GM21723 (cell line): ENCODE data around the gene SFT2D2.

ENCODE experiments used
- ATAC-seq: cut with Tn5 transposase; IDR thresholded peaks from one replicate; pipeline ENCODE4 v1.9.1; 2021; ENCODE audit warnings: mild to moderate bottlenecking, moderate library complexity; ENCODE audit not compliant: unreplicated experiment

The SFT2D2 gene

DNA sequence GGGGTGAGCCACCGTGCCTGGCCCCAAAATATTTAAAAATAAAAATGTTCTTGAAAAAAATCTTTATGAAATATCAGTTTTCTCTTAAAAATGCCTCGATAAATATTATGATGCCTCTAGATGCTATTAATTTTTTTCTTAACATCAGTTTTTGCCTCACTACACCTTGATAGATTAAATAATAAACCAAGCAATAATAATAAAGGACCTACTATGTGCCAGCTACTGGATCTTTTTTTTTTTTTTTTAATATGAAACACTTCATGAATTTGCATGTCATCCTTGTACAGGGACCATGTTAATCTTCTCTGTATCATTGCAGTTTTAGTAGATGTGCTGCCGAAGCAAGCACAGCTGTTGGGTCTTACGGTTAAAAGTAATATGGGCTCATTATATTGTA is 37.3 kb downstream of the SFT2D2 start:
- ATAC-seq = no peak

DNA sequence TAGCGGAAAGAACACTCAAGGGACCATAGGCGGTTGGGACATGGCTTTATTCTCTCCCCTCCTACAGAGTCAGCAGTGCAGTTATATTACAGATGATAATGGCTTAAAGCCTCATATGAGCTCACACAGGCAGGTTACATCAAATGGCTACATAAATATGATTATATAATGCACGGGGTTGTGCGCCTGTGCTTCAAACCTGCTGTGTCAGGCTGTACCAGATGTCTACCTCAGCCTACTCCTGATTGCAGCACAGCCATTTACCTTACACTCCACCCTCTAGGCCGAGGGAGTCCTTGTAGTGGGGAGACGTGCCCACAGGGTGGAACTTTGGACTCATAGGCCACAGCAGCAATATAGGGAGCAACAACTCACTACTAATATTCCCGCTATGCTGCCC is 38.5 kb downstream of the SFT2D2 start:
- no peak for ATAC-seq

DNA sequence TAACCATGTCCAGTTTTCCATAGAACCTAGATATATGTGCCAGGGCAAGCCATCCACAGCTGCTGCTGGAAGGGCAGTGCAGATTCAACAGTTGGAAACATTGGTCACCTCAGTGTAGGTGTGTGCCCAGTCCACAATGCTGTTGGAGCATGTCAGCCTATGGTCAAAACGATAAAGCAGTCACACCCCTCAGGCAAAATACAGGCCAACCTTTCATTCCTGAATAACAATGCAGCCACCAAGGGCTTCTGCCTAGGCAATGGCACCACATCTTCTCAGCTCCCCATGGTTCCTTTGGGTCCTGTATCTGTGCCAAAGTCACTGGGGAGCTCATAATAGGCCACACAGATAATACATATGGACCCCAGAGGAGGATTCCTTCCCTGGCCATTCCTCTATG is 39.8 kb downstream of the SFT2D2 start:
- ATAC-seq = no peak

DNA sequence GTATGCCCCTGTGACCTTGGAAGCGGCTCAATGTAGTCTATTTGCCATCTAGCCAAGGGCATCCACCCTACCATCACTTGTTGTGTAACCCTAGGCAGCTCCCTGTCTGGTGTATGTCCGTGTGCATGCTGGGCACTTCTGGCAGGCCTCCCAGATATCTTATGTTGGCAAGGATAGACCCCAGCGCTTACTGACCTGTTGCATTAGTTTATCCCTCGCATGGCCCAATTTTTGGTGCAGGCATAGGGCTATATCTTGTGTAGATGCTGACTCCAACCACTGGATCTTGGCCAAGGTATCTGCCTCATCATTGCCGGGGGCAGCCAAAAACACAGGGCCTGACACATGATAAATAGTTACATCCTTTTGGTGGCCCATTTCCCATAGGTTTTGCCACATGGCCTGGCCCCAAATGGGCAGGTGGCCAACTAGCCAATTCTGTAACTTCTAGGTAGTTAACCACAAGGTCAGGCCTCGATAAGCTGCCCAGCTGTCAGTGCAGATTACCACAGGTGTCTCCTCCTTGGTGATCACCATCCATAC is 40.9 kb downstream of the SFT2D2 start:
- ATAC-seq = no peak

DNA sequence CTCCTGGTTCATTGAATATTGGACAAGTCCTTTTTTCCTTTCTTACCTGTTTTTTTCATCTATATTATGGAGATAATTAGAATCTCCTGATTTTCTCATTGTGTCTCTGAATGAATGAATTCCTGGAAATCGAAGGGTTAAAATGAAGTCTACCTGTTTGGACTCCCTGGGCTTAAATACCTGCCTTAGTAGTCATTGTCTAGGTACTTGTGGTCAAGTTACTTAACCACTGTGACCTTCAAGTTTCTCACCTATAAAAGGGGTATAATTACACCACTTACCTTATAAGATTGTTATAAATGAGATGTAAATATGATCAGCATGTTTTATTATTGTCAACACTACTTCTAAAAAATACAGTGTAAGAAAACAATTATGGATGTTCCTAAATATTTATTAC is 45.8 kb downstream of the SFT2D2 start:
- no peak for ATAC-seq

DNA sequence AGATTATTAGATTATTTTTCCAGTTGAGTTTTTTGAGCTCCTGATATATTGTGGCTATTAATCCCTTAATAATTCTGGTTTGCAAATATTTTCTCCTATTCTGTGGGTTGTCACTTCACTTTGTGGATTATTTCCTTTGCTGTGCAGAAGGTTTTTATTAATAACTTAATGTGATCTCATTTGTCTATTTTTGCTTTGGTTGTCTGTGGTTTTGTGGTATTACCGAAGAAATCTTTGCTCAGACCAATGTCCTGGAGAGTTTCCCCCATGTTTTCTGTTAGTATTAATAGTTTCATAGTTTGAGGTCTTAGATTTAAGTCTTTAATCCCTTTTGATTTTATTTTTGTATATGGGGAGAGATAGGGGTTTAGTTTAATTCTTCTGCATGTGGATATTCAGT is 47.8 kb downstream of the SFT2D2 start:
- no peak for ATAC-seq

DNA sequence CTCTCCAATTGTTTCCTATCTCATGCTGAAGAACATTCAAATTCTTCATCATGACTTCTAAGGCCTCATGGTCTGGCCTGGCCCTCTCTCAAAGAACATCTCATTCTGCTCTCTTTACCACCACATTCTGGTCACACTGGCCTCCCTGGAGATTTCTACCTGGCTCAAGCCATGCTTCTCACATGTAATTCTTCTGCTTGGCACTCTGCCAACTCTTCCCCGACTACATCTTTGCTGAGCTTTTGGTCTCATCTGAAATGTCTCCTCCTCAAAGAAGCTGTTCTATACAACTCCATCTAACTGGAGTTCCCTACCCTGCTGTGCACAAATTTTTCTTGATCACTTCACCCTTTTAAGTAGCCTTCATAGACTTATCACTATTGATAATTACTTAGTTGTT is 53.4 kb downstream of the SFT2D2 start:
- no peak for ATAC-seq

DNA sequence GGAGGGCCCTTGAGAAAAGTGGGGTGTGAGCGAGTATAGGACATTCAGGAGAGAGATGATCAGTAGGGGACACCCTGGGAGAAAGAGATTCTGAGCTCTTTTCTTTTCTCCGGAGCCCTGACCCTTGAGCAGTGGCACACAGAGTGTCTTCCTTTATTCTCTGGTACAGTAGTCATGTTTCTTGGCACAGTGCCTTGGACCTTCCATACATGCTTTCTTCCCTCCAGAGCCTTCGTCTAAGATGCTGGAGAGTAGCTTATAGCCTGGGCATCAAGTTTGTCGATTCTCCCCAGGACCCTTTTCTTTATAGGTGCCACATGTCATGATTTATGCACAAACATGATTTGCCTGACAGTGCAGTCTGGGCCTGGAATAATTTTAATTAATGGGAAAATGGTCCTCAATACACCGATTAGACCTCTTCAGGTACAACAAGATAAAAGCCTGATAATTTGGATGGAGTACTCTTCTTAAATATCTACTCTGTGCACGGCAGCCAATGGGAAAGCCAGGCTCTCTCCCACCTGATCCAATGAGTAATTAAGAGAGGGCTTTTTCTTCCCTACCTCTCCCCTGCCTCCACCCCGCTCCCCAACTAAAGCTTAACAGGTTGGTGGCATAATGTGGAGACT is 54.6 kb downstream of the SFT2D2 start, which contains the start of gene TBX19:
TSS of gene TBX19 (plus strand) at position 582 of the 632 bp plus-strand sequence. CDS start 214 bp downstream, outside the sequence.
- no peak for ATAC-seq

DNA sequence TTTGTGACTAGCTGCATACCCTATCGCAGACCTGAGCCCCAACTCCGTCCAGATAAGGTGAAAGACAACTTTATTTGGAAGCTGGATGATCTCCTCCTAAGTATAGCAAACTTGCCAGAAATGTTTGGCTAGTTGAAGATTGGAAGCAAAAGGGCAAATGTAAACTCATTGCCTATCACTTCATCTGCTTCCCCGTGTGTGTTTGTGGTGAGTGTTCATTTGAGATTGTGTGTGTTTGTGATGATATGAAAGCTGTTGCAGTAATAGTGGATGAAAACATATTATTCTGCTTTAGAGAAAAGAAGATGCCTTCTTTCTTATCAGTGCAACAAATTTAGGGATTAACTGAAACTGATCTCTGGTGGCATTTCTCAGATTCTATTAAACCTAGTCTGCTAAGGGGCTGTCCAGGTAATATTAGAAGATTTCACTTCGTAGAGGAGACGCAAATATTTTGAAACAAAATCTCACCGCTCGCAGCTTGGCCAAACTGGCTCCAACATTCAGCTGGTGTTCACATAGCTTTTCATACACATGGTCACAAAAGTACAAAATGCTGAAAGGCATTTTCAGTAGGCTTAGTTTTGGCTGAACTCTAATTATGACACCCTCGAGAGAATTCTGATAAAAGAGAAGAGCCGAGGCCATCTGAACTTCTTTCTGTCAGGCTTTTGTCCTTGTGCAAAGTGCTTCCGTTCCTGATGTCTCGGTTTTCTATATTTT is 56.0 kb downstream of the SFT2D2 start:
- no peak for ATAC-seq

DNA sequence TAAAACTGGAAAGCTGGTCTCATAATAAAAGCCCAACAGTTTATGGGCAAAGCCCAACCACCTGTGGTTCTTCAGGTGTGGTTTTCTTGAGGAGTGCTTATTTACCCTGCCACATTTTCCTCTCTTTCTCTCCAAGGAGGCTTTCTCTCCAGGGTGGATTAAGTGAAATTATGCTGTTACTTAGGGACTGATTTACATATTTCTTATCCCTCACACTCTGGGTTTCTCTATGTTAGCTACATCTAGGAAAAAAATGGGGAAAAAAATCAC is 59.7 kb downstream of the SFT2D2 start:
- ATAC-seq = no peak

DNA sequence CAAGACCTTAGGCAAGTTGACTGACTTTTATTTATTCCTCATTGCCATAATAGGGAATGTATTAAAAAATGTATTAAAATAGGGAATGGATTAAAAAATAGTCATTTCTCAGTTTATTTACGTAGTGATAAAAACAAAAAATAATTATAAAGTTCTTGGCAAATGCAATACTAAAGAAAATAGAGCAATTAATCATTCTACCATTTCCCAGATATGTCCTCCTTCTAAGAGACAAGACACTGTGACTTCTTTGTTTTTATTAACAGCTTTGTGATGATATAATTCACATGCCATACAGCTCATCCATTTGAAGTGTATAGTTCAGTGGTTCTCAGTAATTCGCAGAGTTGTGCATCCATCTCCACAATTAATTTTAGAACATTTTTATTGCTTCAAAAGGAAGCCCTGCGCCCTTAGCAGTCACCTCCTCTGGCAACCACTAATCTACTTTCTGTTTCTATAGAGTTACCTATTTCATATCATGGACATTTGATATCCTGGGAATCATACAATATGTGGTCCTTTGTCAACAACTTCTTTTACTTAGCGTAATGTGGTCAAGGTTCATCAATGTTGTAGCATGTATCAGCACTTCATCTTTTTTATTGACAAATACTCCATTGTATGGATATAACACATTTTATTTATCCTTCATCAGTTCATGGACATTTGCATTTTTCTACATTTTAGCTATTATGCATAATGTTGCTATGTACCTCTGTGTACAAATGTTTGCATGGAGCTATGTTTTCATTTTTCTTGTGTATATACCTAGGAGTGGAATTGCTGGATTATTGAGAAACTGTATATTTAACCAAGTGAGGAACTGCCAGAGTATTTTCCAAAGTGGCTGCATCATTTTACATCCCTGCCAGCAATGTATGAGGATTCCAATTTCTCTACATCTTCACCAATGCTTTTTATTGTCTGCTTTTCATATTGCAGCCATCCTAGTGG is 60.4 kb downstream of the SFT2D2 start:
- ATAC-seq = no peak

DNA sequence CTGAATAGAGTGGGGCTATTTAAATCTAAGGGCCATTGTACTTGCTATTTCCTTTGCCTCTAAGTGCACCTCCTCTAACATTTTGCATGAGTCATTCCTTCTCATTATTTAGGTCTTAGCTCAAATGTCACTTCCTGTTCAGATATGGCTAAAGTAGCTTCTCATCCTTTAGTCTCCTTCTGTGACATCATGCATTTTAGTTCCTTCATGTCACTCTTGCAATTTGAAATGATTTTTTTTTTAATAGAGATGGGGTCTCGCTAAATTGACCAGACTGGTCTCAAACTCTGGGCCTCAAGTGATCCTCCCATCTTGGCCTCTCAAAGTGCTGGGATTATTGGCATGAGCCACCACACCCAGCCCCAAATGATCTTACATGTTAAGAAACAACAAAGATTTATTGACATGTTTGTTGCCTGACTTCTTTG is 61.4 kb downstream of the SFT2D2 start:
- no peak for ATAC-seq

DNA sequence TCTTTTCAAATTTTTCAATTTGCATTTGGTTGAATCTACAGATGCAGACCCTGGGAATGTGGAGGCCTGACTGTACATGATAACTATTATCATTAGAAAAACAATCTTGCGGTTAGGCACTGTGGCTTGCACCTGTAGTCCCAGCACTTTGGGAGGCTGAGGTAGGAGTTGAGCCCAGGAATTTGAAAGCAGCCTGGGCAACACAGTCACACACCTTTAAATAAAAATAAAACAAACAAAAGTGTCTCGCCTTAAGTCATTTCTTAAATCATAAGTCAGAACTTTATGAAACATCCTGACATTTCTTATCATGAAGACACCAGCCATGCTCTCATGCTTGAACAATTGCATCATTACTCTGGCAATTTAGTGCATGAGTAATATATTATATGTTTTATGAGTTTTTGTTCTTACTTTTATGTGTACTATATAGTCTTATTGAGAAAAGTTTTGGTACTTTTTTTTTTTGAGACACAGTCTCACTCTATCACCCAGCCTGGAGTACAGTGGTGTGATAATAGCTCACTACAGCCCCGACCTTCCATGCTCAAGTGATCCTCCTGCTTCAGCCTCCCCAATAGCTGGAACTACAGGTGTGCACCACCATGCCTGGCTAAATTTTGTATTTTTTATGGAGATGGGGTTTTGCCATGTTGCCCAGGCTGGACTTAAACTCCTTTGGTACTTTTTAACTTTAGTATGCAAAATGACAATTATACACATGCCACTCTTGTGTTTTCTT is 62.7 kb downstream of the SFT2D2 start:
- no peak for ATAC-seq

DNA sequence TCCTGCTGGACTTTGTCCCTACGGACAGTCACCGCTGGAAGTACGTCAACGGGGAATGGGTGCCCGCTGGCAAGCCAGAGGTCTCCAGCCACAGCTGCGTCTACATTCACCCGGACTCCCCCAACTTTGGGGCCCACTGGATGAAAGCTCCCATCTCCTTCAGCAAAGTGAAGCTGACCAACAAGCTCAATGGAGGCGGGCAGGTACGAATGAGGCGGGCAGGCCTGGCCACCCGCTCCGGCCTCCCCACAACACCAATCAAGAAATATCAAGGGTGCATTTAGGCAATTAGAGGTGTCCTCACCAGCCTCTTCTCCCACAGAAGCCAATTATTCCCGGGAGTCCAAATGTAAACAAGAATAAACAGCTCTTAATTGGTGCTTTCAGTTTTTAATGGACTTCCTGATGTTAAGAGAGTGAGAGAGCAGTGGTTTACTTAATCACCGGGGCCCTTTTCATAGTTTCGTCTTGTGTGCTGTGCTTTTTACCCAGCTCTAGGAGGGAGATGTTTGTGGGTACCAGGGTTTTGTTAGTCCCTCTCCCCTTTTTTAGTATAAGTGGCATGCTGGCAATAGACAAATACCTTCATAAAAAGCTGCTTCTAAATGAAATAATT is 65.5 kb downstream of the SFT2D2 start:
- ATAC-seq = no peak

DNA sequence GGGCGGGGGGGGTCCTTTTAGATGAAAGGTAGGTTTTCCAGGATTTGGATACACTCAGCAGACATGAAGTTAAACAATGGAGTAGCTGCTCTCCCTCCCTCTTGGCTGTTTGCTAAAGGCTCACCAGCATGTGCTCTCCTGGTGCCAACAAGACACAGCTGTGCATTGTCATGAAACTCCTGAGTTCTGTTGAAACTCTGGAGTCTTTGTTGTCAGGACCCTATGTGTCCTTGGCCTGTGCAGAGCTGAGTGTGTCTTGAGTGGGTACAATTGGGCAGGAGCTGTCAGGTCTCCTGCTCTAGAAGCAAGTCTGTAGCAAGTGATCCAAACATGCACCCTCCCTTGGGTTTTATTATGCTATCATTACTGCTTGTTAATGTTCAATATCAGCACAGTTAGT is 67.6 kb downstream of the SFT2D2 start:
- no peak for ATAC-seq

DNA sequence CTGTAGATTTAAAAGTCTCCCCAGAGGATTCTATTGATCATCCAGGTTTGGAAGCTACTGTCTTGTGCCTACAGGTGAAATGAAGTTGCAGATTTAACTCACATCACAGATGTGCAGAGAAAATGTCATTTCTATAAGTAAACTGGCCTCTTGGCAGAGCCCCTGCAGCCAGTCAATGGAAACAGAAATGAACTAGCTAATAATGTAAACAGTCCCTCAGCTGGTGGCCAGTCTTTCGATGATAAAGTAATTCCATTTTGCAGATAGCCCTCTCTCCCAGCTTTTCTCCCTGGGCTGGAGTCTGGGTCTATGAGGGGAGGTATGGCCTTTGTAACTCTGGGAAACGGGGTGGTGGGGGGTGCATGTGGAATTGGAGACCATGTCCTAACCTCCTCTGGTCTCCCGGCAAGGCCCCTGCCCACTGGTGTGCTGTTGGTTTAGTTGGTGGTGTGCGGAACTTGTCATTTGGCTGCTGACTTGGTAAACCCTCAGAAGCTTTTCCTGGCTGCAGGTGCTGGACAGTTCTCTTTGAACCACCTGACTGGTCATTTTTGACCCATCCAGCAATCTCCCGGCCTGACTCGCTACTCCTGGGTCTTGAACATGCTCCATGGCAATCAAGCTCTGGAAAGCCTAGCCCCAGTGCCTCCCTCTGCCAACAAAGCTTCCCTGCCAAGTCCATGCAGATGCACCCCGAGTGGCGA is 69.8 kb downstream of the SFT2D2 start:
- ATAC-seq = no peak

DNA sequence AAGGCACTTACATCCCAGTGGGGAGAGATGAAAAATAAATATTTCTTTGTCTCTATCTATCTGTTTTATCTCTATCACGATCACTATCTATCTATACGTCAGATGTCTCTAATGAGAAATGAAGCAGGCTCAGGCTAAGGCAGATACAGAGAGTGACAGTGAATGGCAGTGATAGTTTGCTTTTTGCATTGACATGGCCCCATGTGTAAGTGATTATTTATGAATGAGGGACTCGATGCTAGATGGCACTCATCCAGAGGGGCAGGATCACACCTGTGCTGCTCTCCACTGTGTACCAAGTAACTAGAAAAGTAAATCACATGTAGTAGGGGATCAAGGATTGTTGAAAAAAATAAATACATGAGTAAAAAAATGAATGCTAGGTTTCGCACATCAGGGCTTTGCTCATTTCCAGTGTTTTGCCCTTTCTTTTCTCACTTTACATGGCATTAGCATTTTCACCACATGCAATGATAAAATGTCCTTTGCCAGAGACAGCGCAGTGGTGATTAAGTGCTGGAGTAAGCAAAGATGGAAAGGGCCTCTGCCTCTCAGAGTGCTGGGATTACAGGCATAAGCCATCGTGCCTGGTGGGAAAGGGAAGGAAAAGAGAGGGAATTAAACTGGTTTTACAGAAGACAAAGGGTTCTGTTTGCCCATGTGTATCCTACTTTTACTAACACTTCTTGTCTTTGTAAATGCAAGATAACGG is 71.4 kb downstream of the SFT2D2 start:
- no peak for ATAC-seq

DNA sequence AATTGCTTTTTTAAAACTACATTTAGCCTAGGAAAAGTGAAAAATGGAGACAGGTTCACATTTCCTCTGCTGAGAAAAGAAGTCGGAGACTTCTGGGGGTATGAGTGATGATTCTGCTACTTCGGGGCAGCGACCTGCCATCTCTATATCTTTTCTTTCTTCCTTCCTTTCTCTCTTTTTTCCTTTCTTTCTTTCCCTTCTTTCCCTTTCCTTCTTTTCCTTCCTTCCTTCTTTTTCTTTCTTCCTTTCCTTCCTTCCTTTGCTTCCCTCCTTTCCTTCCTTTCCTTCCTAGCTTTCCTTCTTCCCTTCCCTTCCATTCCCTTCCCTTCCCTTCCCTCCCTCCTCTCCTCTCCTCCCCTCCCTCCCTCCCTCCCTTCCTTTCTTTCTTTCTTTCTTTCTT is 72.6 kb downstream of the SFT2D2 start:
- no peak for ATAC-seq

DNA sequence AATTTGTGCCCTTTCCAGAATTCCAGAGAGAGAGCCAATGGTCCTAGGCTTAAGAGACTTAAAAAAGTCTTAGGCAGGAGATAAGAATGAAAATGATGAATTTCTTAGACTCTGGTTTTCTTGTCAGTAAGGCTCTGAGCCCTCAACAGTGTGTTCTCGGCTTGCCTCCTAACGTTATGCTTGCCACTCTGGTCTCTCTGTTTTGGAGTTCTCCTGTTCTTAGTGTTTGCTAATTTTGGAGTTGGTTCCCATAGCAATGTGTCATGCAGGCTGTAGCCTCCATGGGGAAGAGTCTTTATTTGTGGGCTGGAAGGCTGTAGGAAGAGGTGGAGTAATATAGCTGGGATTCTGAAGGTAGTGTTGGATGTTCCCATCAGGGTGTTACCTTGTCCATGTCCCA is 74.8 kb downstream of the SFT2D2 start:
- ATAC-seq = no peak
